Keratinocyte (primary cell): ENCODE data around the gene ARHGAP15.

Source experiments
- CTCF ChIP-seq, 3 experiments: IDR thresholded peaks in 1 of 3; conservative IDR thresholded peaks in 1 of 3; optimal IDR thresholded peaks in 1 of 3; 2 replicates in 2 of 3; 3 replicates in 1 of 3; pipeline versions ENCODE3 to v1.5.1; 2011; ENCODE audit warnings: low read length in 3 of 3, mild to moderate bottlenecking in 3 of 3, moderate library complexity in 2 of 3, control low read depth in 1 of 3, inconsistent platforms in 1 of 3; ENCODE audit not compliant: insufficient read depth in 2 of 3; ENCODE audit errors: extremely low read depth in 1 of 3
- EZH2 ChIP-seq: IDR thresholded peaks from one replicate; pipeline ENCODE4 v1.6.1; 2012; ENCODE audit warnings: inconsistent platforms, mild to moderate bottlenecking, low read length, moderate library complexity

GRCh38 chr2:143594161-143594560 lies 464.9 kb downstream of the ARHGAP15 start:
- no peak for TF ChIP-seq CTCF (optimal IDR thresholded peaks at IDR 0.05 in 1 of 3, IDR thresholded peaks at IDR 0.05 in 1 of 3, conservative IDR thresholded peaks at IDR 0.05 in 1 of 3; ENCODE audit: extremely low read depth in 1 of 3, insufficient read depth in 2 of 3, low read length in 3 of 3)
- no peak for TF ChIP-seq EZH2
